Pancreas (tissue), 10 donors: ENCODE results near the gene DDX51. TPM values are rescaled to one million over a fixed set of nuclear protein-coding genes. Genes with fewer than 3 reads are reported as not detected.
"Not testable (repeated sequence)": the region's sequence is repeated elsewhere in the genome, so short reads cannot be mapped to it uniquely, and the experiment has no call there.

ENCODE experiments used
- ATAC-seq, 4 donors: fragments of 200-7000 bp; cut with Tn5 transposase; one replicate each; pipeline versions ENCODE4 v1.8.0 to v1.9.1; 2020; ENCODE audit warnings: mild to moderate bottlenecking in 4 of 4, moderate library complexity in 4 of 4
- DNase-seq, 6 donors: peaks; one replicate each; pipeline ENCODE4 v3.0.0-alpha.2; 2020
- FAIRE-seq: peaks from 2 replicates; lab custom pipeline; 2012; peaks lifted over from hg19 to GRCh38; lab: Jason Lieb, UNC
- H3K27ac ChIP-seq, 4 donors: fragments of 200-600 bp; sonication (generic); 1 replicate in 3 of 4; 2 replicates in 1 of 4; pipeline versions ENCODE4 v1.5.0 to v1.8.0; 2020
- H3K27me3 ChIP-seq, 4 donors: fragments of 200-600 bp; one replicate each; pipeline ENCODE4 v1.8.0; 2021
- H3K36me3 ChIP-seq, 3 donors: fragments of 200-600 bp; sonication (generic) in 1 of 3; one replicate each; pipeline versions ENCODE4 v1.5.0 to v1.8.0; 2020 to 2021
- H3K4me1 ChIP-seq, 3 donors: fragments of 200-600 bp; one replicate each; pipeline ENCODE4 v1.8.0; 2021
- H3K4me3 ChIP-seq, 4 donors: fragments of 200-600 bp; sonication (generic) in 2 of 4; one replicate each; pipeline versions ENCODE4 v1.5.0 to v1.8.0; 2020 to 2021
- H3K9me3 ChIP-seq, 4 donors: fragments of 200-600 bp; one replicate each; pipeline ENCODE4 v1.8.0; 2021
- CTCF ChIP-seq, 4 donors: fragments of 200-600 bp; sonication (generic) in 3 of 4; IDR thresholded peaks; one replicate each; pipeline versions ENCODE4 v1.5.0 to v1.8.0; 2021; ENCODE audit warnings: antibody characterized with exemption in 4 of 4
- WGBS, 2 donors: extraction: QIAGEN DNeasy Blood & Tissue Kit; methylation state at CpG; one replicate each; pipeline ENCODE4 v1.1.7; 2013; 5-methylcytosine and 5-hydroxymethylcytosine counted together
- intact Hi-C, 3 donors: fragments of 100-400 bp; cut with DNase I; formaldehyde crosslinking; loops; one replicate each; pipeline versions ENCODE4 v1.11.1 to v1.14.2; 2022
- polyA plus RNA-seq, 2 donors: library from polyadenylated mRNA; stranded (reverse); fragments of 200-250 nt; gene quantifications; one replicate each; pipeline ENCODE4 v1.2.3, GENCODE V29; 2013
- total RNA-seq, 6 donors: library from RNA; stranded (reverse); fragmentation: NEBNext Ultra II Directional in 4 of 6; extraction: Animal tissue kit (Norgen Biotek cat#: 25700) in 4 of 6; gene quantifications; one replicate each; pipeline versions ENCODE4 v1.2.1 to v1.2.4, GENCODE V29; 2021 to 2023
- donor health status: healthy with polysubstance abuse.
- donor health status: DM: no; HTN: no; CAD: no; lungs with moderate emphysema.
- donor health status: DM: no; HTN: no; CAD: no.
- donor health status: control.
- donor health status: control.
- donor health status: Bipolar disorder and iron deficiency.
- donor health status: DM: yes; HTN: yes; CAD: no.
- donor health status: DM: no; HTN: no; CAD: no.
- donor health status: DM: no; HTN: no; CAD: no.
- donor health status: DM: yes; HTN: yes; CAD: no.

DDX51 gene
- total and polyA plus RNA-seq, 8 donors = 7.8 to 46.7 (median 13.7) TPM

- TF ChIP-seq CTCF (IDR thresholded peaks at IDR 0.05) = no peak
- no peak for ATAC-seq
- H3K27me3 ChIP-seq = no peaks in the 10 kb centered on the region
- H3K4me1 ChIP-seq = no peaks in the 10 kb centered on the region
- H3K27ac ChIP-seq = no peak overlapping the region
- 89 to 93% methylated on average over 26 of the region's 26 CpGs for WGBS, 2 donors
- DNase-seq = no peak
- no peaks in the 10 kb centered on the region for H3K36me3 ChIP-seq
- no peaks in the 10 kb centered on the region for H3K9me3 ChIP-seq
- H3K4me3 ChIP-seq = no peak overlapping the region
- FAIRE-seq = no peak
- intact Hi-C loops = no loop called here
Measured at GRCh38 chr12:132103542-132104308, 40.4 kb downstream of the DDX51 start.

- H3K4me1 ChIP-seq, H3K27me3 ChIP-seq, intact Hi-C loops, H3K4me3 ChIP-seq, H3K36me3 ChIP-seq, H3K9me3 ChIP-seq, FAIRE-seq, H3K27ac ChIP-seq, DNase-seq, ATAC-seq: not testable (repeated sequence)
- 82 to 83% methylated on average over 14 of the region's 14 CpGs for WGBS, 2 donors
Measured at GRCh38 chr12:132103072-132103471, 41.0 kb downstream of the DDX51 start.

- no peak for TF ChIP-seq CTCF (IDR thresholded peaks at IDR 0.05)
- no peak overlapping the region for H3K4me3 ChIP-seq
- WGBS, 2 donors = 86 to 88% methylated on average over 9 of the region's 9 CpGs
- FAIRE-seq = no peak
- DNase-seq = no peak
- H3K9me3 ChIP-seq = no peaks in the 10 kb centered on the region
- H3K4me1 ChIP-seq = no peaks in the 10 kb centered on the region
- H3K27ac ChIP-seq = no peak overlapping the region
- no peak for ATAC-seq
- no peaks in the 10 kb centered on the region for H3K27me3 ChIP-seq
- H3K36me3 ChIP-seq = no peaks in the 10 kb centered on the region
- intact Hi-C loops = no loop called here
Measured at GRCh38 chr12:132102297-132102696, 41.8 kb downstream of the DDX51 start.

- FAIRE-seq (no peak), ATAC-seq (no peak), DNase-seq (no peak)
- Histone ChIP-seq H3K4me1 (no peaks in the 10 kb centered on the region), H3K27ac (no peak overlapping the region), H3K36me3 (no peaks in the 10 kb centered on the region), H3K27me3 (no peaks in the 10 kb centered on the region), H3K4me3 (no peak overlapping the region), H3K9me3 (no peaks in the 10 kb centered on the region)
- TF ChIP-seq CTCF (IDR thresholded peaks at IDR 0.05) = no peak
- 96 to 97% methylated on average over 13 of the region's 13 CpGs for WGBS, 2 donors
- intact Hi-C loops = no loop called here
Measured at GRCh38 chr12:132100306-132101065, 43.6 kb downstream of the DDX51 start.

GRCh38 chr12:132099739-132100138, 44.4 kb downstream of the DDX51 start:
- ATAC-seq = no peak
- WGBS, 2 donors = 91 to 95% methylated on average over 12 of the region's 12 CpGs

More at GRCh38 chr12:132099739-132100138, 44.4 kb downstream of the DDX51 start:
- no peak for FAIRE-seq
- Histone ChIP-seq H3K9me3 (no peaks in the 10 kb centered on the region), H3K4me3 (no peak overlapping the region), H3K4me1 (no peaks in the 10 kb centered on the region), H3K27me3 (no peaks in the 10 kb centered on the region), H3K27ac (no peak overlapping the region), H3K36me3 (no peaks in the 10 kb centered on the region)
- no peak for TF ChIP-seq CTCF (IDR thresholded peaks at IDR 0.05)
- no peak for DNase-seq
- intact Hi-C loops = no loop called here
